ENCODE data around the gene FYCO1.

The FYCO1 gene

GRCh38 chr3:45981346-45982074, 14.1 kb downstream of the FYCO1 start:
- DNase-seq, result no peak

- DNase-seq, result no peak
These were observed 14.8 kb downstream of the FYCO1 start for GRCh38 chr3:45980819-45981218.

- no peak for DNase-seq
These were observed 15.3 kb downstream of the FYCO1 start for GRCh38 chr3:45980229-45980813.

GRCh38 chr3:45979378-45979777, 16.2 kb downstream of the FYCO1 start:
- DNase-seq, result no peak

GRCh38 chr3:45978006-45978761, 17.4 kb downstream of the FYCO1 start:
- DNase-seq, result peak; percentile 35 to 36

- DNase-seq, result no peak
These were observed 19.2 kb downstream of the FYCO1 start for GRCh38 chr3:45976191-45977091.

- no peak for DNase-seq
These were observed 19.9 kb downstream of the FYCO1 start for GRCh38 chr3:45975686-45976085.

GRCh38 chr3:45974686-45975085, 20.9 kb downstream of the FYCO1 start:
- DNase-seq, result no peak

GRCh38 chr3:45972534-45973402, 22.9 kb downstream of the FYCO1 start:
- no peak for DNase-seq

- DNase-seq, result no peak
These were observed 25.7 kb downstream of the FYCO1 start for GRCh38 chr3:45969953-45970352.

GRCh38 chr3:45969116-45969515, 26.5 kb downstream of the FYCO1 start:
- DNase-seq, result no peak

- no peak for DNase-seq
These were observed 26.9 kb downstream of the FYCO1 start for GRCh38 chr3:45968706-45969105.

GRCh38 chr3:45968149-45968548, 27.5 kb downstream of the FYCO1 start:
- DNase-seq, result no peak

GRCh38 chr3:45967724-45968123, 27.9 kb downstream of the FYCO1 start:
- no peak for DNase-seq

GRCh38 chr3:45966950-45967640, 28.5 kb downstream of the FYCO1 start:
- DNase-seq, result no peak

GRCh38 chr3:45966371-45966791, 29.2 kb downstream of the FYCO1 start:
- DNase-seq, result no peak

- no peak for DNase-seq
These were observed 30.0 kb downstream of the FYCO1 start for GRCh38 chr3:45965653-45966052.

GRCh38 chr3:45965253-45965652, 30.4 kb downstream of the FYCO1 start:
- no peak for DNase-seq

- peak in 1 of 2 donors; percentile 40 for DNase-seq
These were observed 31.5 kb downstream of the FYCO1 start for GRCh38 chr3:45964139-45964538.

GRCh38 chr3:45962033-45962432, 33.6 kb downstream of the FYCO1 start:
- no peak for DNase-seq

GRCh38 chr3:45960289-45960688, 35.3 kb downstream of the FYCO1 start:
- DNase-seq, result no peak
